ENCODE data around the gene CHRDL2.
"Not testable (repeated sequence)": the region's sequence is repeated elsewhere in the genome, so short reads cannot be mapped to it uniquely, and the experiment has no call there.

CHRDL2 gene

DNA sequence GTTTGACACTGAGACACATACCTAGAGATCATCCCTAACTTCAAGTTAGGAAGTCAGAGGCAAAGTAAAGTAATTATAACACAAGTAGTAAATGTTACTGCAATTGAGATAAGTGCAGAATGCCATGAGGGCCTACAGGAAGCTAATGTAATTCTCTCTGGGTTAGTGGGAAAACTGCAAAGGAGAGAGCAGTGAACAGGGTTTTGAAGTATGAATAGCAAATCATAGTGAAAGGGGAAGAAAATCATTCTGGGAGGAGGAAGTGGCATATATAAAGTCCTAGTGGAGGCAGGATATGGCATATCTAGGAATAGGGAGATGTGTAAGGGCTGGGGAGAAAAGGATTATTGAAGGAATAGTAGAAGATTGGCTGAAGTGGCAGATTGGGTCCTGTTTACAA is 45.3 kb upstream of the CHRDL2 start:
- no peak overlapping the region for H3K27ac ChIP-seq
- no peaks in the 10 kb centered on the region for H3K36me3 ChIP-seq (replicated peaks)
- H3K4me3 ChIP-seq (ENCODE audit: low read depth, low read length): no peak overlapping the region
- H3K27me3 ChIP-seq (replicated peaks): no peaks in the 10 kb centered on the region
- DNase-seq: no peak
- in situ Hi-C loops (cut with HindIII; ENCODE audit: low pct_ligation_motif_present, low sequenced_read_pairs): no loop called here
- TF ChIP-seq, protein P1, sequence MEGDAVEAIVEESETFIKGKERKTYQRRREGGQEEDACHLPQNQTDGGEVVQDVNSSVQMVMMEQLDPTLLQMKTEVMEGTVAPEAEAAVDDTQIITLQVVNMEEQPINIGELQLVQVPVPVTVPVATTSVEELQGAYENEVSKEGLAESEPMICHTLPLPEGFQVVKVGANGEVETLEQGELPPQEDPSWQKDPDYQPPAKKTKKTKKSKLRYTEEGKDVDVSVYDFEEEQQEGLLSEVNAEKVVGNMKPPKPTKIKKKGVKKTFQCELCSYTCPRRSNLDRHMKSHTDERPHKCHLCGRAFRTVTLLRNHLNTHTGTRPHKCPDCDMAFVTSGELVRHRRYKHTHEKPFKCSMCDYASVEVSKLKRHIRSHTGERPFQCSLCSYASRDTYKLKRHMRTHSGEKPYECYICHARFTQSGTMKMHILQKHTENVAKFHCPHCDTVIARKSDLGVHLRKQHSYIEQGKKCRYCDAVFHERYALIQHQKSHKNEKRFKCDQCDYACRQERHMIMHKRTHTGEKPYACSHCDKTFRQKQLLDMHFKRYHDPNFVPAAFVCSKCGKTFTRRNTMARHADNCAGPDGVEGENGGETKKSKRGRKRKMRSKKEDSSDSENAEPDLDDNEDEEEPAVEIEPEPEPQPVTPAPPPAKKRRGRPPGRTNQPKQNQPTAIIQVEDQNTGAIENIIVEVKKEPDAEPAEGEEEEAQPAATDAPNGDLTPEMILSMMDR (IDR thresholded peaks at IDR 0.05; ENCODE audit: low read depth, low read length, missing control alignments): no peak

DNA sequence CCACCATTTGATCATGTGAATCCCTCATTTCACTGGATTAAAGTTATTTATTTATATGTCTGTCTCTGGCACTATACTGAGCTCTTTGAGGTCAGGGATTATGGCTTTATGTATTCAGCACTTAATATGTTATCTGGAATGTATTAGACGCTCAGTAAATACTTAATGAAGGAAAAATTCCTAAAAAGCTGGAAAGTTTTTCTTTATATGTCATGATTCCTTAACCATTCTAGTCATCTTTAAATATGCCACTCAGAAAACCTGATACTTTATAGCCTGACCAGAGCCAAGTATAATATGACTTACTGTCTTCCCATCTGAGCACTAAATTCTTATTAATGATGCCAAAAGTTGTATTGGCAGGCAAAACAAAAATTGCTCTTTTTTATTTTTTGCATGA is 44.5 kb upstream of the CHRDL2 start:
- Histone ChIP-seq H3K27ac (no peak overlapping the region), H3K4me3 (ENCODE audit: low read depth, low read length) (no peak overlapping the region), H3K27me3 (replicated peaks) (no peaks in the 10 kb centered on the region), H3K36me3 (replicated peaks) (no peaks in the 10 kb centered on the region)
- TF ChIP-seq, protein P1 (IDR thresholded peaks at IDR 0.05; ENCODE audit: low read depth, low read length, missing control alignments): no peak
- in situ Hi-C loops (cut with HindIII; ENCODE audit: low pct_ligation_motif_present, low sequenced_read_pairs): no loop called here
- no peak for DNase-seq

DNA sequence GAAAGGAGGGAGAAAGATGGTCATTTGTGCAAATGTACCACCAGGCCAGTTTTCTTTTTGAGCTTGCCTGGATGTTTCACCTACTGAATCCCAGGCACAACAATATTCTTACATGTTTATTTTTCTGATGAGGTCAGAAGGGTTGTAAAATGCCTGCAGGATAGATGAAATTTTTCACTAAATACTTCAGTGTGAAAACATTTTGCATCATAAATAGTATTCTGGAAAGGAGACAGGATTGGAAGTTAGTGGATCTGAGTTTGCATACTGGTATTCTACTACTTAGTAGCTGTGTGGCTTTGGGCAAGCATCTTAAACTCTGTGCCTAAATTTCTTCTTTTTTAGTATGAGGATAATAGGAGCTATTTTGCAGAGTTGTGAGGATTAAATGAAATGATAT is 42.2 kb upstream of the CHRDL2 start:
- TF ChIP-seq, protein P1 (IDR thresholded peaks at IDR 0.05; ENCODE audit: low read depth, low read length, missing control alignments): no peak
- in situ Hi-C loops (cut with HindIII; ENCODE audit: low pct_ligation_motif_present, low sequenced_read_pairs): no loop called here
- Histone ChIP-seq H3K36me3 (replicated peaks) (no peaks in the 10 kb centered on the region), H3K4me3 (ENCODE audit: low read depth, low read length) (no peak overlapping the region), H3K27ac (no peak overlapping the region), H3K27me3 (replicated peaks) (no peaks in the 10 kb centered on the region)
- no peak for DNase-seq

DNA sequence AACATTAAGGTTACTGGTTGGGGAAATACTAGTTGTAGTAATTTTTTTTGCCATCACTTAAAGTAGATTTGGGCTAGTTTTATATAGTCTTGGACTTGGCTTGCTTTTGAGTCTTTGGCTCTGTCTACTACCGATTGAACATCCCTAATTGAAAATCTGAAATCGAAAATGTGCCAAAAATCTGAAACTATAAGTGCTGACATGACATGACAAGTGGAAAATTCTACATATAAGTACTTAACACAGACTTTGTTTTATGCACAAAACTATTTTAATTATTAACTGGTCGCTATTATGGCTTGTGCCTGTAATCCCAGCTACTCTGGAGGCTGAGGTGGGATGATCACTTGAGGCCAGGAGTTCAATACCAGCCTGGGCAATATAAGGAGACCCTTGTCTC is 39.9 kb upstream of the CHRDL2 start:
- no peaks in the 10 kb centered on the region for H3K27me3 ChIP-seq (replicated peaks)
- no peak overlapping the region for H3K27ac ChIP-seq
- in situ Hi-C loops (cut with HindIII; ENCODE audit: low pct_ligation_motif_present, low sequenced_read_pairs): no loop called here
- H3K36me3 ChIP-seq (replicated peaks): no peaks in the 10 kb centered on the region
- H3K4me3 ChIP-seq (ENCODE audit: low read depth, low read length): no peak overlapping the region
- no peak for DNase-seq
- TF ChIP-seq, protein P1 (IDR thresholded peaks at IDR 0.05; ENCODE audit: low read depth, low read length, missing control alignments): no peak

DNA sequence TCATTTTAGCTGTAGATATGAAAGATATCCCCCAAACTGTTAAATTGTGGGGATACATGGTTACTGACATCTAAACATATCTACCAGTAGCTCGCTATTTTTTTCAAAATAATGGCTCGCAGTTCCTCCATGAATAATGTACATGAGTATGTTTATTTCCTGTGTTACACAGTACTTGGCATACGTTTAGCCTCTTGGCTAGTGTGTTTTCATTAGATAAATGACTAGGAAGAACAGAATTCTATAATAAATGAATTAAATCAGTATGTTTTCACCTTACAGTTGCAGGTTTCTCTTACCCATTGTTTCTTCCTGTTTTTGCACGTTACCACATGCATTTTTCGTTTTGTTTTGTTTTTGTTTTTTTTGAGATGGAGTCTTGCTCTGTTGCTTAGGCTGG is 39.2 kb upstream of the CHRDL2 start:
- H3K4me3 ChIP-seq (ENCODE audit: low read depth, low read length): no peak overlapping the region
- in situ Hi-C loops (cut with HindIII; ENCODE audit: low pct_ligation_motif_present, low sequenced_read_pairs): no loop called here
- no peak overlapping the region for H3K27ac ChIP-seq
- no peaks in the 10 kb centered on the region for H3K36me3 ChIP-seq (replicated peaks)
- H3K27me3 ChIP-seq (replicated peaks): no peaks in the 10 kb centered on the region
- TF ChIP-seq, protein P1 (IDR thresholded peaks at IDR 0.05; ENCODE audit: low read depth, low read length, missing control alignments): no peak
- DNase-seq: no peak

DNA sequence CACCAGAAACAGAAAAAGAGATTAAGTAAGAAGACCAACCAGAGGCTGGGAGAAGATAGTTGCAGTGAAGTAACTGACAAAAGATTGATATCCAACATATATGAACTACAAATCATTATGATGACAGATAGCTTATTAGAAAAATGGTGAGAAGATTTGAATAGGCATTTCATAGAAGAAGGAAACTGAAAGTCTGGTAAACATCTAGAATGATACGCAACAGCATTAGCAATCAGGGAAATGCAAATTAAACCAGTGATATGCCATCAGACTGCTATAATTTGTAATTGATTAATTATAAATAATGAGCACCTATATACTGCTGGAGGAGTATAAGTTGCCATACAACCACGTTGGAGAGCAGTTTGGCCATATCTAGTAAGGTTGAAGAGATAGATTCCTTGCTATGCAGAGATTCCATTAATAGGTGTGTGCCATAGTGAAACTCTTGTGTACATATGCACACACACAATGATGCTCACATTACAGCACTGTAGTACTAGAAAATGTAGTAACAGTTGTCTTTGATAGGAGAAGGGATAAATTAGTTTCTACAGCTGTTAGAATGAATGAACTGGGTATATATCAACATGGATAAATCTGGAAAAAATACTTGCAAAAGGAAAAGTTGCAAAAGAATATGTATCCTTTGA is 38.0 kb upstream of the CHRDL2 start:
- H3K36me3 ChIP-seq (replicated peaks): no peaks in the 10 kb centered on the region
- DNase-seq: no peak
- no peaks in the 10 kb centered on the region for H3K27me3 ChIP-seq (replicated peaks)
- no peak overlapping the region for H3K27ac ChIP-seq
- TF ChIP-seq, protein P1 (IDR thresholded peaks at IDR 0.05; ENCODE audit: low read depth, low read length, missing control alignments): no peak
- in situ Hi-C loops (cut with HindIII; ENCODE audit: low pct_ligation_motif_present, low sequenced_read_pairs): no loop called here
- no peak overlapping the region for H3K4me3 ChIP-seq (ENCODE audit: low read depth, low read length)

DNA sequence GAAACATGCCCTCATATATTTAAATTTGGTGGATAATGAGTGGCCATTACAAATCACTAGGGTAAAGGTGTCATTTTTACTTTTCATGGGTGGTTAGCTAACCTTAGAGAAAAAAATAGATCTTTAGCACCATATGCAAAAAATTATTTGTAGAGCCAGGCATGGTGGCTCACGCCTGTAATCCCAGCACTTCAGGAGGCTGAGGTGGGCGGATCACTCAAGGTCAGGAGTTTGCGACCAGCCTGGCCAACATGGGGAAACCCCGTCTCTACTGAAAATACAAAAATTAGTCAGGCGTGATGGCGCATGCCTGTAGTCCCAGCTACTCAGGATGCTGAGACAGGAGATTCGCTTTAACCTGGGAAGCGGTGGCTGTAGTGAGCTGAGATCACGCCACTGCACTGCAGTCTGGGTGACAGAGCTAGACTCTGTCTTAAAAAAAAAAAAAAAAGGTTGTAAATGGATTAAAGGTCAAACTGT is 37.0 kb upstream of the CHRDL2 start:
- H3K27me3 ChIP-seq (replicated peaks); in situ Hi-C loops (cut with HindIII; ENCODE audit: low pct_ligation_motif_present, low sequenced_read_pairs); DNase-seq; H3K36me3 ChIP-seq (replicated peaks); H3K4me3 ChIP-seq (ENCODE audit: low read depth, low read length); H3K27ac ChIP-seq: not testable (repeated sequence)
